Activated CD4-positive, alpha-beta T cell treated with anti-CD3 and anti-CD28 coated beads for 1 hour (primary cell): ENCODE results near the gene ZC2HC1B.

Experiments
- DNase-seq: peaks from one replicate; pipeline ENCODE4 v3.0.0-alpha.2; 2020

Gene ZC2HC1B

DNA sequence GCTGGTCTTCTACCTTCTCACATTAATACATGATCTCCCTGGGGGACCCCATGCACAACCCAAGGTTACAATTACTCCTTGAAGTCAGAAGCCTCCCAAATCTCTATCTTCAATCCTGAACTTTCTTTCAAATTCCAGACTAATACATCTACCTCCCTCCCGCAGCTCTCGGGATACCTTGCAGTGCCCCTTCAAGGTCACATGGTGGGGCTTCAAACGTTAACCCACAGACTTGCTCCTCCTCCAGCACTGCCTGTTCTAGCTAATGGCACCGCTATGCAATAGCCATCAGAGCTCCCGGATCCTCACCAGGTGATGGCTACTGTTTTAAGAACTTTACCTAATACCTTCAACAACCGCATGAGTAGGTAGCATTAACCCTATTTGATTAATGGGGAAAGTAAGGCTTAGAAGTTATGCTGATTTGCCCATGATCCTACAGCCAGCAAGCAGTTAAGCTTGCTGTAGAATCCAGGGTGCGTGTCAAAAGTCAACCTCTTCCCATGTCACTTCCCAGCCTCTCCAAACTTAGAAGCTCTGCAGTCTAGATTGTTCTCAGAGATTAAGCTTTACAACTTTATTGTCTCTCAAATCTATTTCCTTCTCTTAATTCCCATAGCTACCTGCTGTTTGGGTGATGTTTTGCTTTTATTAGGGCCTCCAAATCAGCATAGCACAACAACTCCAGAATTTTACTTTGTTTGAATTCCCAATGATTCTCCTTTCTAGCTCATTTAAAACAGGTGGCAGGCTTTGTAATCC lies 99.1 kb downstream of the ZC2HC1B start:
- DNase-seq = no peak

DNA sequence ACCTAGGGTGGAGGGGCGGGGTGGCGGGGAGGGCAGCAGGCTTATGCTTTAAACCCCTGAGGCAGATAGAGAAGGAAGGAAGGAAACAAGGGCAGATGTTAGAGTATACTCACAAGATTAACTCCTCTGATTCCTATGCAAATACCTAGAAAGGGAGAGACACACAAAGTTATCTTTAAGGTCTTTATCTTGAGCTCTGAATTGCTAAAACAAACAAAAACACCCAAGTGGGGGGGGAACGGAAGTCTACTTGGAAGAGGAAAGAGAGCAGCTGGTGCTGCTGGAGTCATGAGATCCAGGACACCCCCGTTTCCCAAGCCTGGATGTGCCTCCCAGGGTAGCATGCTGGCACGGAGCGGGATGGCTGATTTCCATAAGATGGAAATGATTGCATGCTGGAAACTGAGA lies 100.4 kb downstream of the ZC2HC1B start:
- no peak for DNase-seq

DNA sequence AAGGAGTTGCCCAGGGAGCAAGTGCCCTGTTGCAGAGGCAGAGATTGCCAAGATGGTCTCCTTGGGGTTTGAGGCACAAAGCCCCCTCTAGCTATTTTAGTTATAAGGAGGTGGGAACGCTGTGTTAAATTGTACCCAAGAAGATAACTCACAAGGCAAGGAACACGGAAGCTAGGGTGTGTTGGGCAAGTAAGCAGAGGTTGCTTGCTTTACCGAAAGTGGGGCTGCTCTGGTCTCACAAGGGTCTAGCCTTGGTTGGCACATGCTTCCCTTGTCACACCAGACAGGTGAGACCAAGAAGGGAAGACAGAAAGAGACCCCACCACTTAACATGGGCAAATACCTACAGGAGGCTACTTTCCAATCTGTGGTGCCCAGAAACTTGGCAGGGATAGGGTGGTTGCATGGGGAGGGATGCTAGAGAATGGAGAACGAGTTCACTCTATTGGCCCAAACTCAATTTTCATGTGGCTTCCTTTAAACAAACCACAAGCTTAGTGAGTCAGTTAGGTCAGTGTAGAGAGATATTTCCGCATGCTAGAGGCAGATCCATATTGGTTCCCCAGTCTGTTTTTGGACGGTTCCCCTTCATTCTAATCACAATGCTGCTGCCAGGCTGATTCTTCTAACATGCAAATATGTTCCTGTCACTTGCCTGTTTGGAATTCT lies 101.4 kb downstream of the ZC2HC1B start:
- DNase-seq = no peak

DNA sequence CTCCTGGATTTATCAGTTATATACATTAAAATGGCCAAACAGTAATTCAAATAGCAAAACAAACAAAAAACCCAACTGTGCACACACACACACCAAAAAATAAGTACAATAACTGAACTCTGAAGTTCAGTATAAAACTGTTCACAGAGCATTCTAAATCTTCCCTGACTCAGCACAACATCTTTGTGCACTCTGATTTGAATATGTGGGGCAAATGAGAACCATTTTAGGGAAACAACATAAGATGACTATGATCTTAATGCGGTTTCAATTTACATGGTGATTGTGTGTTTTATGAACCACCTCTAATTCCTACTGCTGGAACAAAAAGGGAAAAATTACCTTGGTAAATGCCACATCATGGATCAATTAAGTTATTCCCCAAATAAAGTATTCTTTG lies 102.0 kb downstream of the ZC2HC1B start:
- DNase-seq = no peak

DNA sequence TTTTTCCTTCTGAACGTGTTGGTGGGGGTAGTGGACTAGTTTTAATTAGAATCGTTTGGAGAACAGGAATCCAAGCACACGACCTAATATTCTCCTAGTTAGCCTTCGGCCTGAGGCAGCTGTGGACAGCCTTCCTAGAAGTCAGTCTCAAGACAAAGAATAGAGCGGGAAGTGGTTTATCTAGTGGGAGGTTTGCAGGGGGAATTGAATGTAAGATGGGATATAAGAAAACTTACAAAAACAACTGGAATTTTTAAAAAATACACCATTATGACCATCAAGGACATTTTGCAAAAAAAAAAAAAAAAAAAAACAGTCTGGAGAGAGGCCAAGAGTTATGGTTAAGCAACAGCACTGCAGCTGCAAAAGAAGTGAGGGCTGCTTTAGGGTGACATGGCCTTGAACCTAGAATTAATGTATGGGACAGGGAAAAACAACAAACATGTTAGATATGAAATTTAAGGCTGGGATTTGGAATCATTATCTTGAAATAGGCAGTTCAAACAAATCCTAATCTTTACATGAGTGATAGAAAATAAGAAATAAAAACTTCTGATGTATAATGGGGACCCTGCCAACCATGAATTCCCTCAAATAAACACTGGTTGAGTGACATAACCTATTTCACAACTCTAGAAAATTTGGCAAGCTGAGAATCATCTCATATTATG lies 103.6 kb downstream of the ZC2HC1B start:
- no peak for DNase-seq

DNA sequence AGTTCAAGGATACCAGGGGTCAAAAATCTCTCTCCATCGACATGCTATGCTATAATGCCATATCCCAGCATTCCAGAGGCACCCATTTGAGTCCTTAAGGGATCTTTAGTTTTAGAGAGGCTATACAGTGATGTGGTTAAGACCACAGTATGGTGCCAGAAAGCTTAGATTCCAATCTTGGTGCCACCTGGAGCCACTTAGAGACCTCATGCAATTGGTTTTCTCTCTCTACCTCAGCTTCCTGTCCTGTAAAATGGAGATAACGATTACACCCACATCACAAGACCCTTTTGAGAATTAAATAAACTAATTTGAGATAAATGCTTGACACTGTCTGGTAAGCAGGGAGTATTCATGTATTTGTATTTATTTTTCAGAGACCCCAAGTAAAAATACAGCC lies 104.8 kb downstream of the ZC2HC1B start:
- DNase-seq = no peak

DNA sequence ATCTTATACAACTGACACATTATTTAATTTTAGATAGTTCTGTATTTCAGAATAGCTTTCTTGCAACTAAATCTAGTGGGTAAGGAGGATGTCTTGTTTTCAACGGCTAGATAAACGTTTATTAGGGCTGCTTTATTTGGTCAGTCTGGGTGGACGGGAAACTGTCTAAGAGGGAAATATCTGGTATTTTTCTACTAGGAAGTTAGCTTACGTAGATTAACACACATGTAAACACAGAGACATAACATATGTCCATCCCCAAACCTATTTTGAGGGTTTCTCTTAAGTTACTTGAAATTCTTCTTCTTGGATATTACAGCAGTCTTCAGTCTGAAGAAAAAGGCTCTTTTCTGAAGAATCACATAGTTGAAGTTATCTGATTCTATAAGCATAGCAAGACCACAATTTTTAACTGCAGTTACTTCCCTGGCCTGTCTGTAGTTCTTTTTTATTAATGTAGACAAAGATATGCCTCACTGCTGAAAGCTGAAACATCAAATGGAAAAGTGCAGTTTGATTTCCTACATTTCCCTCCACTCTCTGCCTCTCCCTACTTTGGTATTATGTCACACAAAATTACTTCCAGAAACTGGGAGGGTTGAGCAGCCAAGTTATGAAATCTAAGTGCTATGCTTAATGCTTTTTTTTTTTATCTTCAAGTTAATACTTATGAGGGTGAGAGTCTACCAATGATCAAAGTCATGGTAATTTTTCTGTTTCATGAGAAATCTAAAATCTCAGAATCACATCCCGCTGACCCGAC lies 106.4 kb downstream of the ZC2HC1B start:
- DNase-seq = no peak

DNA sequence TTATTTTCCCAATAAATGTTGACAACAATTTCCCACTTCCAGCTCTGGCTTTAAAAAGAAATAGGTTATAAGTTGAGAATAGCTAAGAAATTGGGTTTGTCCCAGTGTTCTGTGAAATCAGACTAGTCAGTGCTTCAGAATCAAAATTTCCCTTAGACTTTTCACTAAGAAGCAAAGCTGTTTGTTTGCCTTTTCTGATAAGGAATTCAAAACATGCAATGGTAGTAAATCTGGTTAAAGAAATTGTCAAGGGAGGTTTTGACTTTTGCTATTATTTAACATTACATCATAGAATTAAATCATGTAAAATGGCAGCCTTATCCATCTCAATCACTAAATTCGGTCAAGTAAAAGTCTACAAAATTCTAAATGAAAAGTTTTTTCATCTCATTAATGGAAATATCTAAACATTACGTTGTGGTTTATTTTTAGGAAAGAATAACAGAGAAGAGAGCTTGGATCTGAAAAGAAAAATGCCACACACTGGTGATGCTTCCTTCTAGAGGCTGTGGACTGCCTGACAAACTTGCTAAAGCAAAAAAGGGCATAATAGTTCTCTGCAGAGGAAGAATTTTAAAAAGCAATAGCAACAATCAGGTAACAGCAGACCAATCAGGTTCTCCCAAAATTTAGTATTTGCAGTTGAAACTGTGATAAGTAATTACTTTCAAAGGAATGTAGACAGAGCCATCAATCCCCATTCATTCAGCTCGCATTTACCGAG lies 107.4 kb downstream of the ZC2HC1B start:
- no peak for DNase-seq

DNA sequence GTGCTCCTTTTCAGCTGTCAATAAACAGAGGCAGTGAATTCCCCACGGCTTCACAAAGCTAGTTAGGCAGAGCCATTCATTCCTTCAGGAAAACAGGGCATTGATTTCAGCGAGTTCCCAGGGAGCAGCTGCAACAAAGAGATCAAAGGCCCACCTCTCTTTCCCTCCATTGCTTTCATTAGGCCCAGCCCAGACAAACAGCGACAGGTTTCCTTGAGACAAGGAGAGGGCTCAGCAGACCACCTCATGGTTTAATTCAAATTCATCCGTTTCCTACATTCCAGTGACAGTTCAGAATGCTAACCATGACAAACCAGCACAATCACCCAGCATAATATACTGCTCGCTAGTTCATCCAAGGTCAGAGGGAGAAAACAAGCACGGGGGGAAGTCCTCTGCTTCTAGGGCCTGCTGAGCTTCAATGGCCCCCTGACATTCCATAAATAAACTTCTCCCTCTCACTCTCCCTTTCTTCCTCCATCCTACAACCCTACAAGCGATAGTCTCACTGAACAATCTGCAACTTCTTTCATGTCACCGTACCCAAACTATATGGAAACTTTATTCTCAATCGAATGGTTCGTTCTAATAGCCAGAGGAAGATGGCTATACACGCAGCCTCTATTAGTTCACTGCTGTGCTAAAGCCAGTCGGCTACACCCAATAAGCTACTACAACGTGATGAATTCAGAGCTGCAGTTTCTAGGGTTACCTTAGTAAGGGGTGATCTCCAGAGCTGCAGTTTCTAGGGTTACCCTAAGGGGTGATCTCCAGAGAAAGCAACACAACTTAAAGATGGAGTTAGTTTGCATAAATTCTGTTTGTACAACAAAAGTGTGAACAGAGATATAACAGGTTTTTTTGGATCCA lies 109.1 kb downstream of the ZC2HC1B start:
- DNase-seq = no peak

DNA sequence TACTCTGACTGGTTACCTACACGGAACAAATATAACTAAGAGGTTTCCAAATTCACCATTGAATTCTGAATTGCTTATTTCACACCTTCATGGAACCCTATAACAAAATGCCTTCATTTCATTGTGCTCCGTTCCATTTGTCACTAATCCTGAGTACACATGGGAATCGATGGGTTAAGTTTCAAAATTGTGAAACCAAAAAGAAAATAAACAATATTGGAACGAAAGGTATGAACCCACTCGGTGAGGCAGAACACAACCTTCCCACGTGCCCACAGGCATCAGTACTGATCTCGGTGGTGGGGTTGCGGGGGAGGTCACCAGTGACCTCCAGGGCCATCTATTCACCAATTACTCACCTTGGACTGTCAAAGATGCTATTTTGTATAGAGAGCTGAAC lies 109.8 kb downstream of the ZC2HC1B start:
- no peak for DNase-seq

DNA sequence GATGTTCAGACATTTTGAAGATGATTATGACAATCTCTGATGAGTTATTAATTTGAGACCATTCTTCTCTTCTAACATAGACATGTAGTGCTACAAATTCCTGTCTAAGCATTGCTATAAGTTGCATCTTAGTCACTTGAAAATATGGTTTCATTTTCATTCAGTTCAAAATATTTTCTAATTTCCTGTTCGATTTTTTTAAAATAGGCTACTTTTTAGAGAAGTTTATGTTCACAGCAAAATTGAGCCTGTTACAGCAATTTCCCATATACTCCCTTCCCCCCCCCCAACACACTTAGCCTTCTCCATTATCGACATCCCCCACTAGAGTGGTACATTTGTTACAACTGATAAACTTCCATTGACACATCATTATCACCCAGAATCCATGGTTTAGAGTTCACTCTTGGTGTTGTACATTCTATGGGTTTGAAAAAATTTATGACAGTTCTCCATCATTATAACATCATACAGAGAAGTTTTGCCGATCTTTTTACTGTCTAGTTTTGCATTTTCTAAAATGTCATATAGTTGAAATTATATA lies 112.6 kb downstream of the ZC2HC1B start:
- DNase-seq = no peak

DNA sequence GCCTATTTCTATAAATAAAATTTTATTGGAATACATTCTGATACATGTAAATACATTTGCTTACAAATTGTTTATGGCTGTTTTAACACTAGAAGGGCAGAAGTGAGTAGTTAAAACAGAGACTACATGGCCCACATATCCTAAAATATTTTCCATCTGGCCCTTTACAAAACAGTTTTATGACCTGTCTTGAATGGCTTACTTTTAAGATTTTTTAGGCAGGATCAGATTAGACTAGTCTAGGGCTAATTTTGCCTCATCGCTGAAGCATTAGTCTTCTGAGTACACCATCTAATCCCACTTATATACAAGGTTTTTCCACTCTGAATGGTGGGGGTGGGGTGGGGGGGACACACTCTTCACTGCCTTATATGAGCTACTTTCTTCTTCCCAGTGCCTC lies 116.6 kb downstream of the ZC2HC1B start:
- no peak for DNase-seq

DNA sequence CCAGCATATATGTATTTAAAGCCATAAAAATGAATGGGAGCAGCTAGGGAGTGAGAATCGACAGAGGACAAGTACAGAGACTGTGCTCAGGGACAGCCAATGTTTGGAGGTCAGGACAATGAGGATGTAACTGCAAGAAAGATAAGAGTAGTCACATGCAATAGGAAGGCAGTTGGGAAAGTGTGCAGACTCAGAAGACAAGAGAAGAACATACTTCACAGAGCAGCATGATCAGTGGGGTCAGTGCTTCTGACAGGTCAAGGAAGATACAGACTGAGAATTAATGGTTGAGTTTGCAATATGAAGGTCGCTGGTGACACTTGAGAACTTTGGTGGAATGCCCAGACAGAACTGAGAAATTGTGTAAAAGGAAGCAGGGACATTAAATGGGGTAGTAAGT lies 118.7 kb downstream of the ZC2HC1B start:
- DNase-seq = no peak

DNA sequence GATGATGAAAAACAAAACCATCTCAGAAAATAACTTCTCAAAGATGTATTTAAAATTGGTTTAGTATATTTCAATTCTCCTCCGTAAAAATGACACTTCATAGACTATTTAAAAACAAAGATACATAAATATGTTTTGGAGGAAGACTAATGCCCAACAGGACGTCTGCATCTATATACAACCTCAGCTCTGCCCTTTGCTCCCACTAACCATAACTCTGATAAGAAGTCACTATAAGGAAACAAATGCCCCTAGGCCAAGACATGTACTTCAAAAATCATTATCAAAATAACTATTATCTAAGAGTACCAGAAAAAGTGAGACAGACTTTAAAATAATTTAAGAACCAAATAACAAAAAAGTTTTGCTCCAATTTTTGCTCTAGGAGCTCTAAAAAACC lies 120.4 kb downstream of the ZC2HC1B start:
- no peak for DNase-seq

DNA sequence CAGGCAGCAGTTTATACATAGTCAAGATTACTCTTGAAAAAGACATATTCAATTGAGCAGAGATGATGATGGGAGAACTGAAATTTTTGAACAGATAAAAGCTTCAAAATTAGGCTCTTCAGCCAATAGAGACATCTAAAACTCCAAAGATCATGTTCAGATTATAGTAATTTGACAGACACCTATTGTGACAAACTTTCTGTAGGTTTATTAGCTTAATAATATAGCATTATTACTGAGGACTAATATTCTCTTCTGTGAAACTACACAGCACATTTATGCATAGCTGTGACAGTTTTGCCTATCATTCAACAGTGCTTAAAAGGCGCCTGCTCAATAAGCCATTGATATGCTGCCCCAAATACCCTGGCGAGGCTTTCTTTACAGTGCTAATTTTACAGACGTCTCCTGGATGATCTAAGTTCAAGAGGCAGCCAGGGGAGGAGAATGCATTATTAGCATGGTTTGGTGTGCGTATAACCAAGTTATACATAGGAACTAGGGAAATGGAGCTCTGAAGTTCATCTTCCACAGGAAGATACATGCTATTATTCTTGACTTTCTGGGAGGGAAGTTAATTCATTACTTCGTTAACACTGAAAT lies 122.3 kb downstream of the ZC2HC1B start:
- no peak for DNase-seq
